K562 (cell line): Measurements from ENCODE around the gene SLC19A1. TPM values are rescaled to one million over a fixed set of nuclear protein-coding genes. Genes with fewer than 3 reads are reported as not detected.
A peak's percentile ranks its signal among the peaks of the same experiment; 100 is the strongest.

Source experiments
- ATAC-seq: fragments of 200-7000 bp; cut with Tn5 transposase; 3 replicates; pipeline ENCODE4 v1.9.1; 2020; ENCODE audit warnings: moderate library complexity
- BruUV-seq: library from RNA; stranded (reverse); fragments of 400-500 nt; replicated peaks from 2 replicates; lab custom pipeline; 2021; lab: Mats Ljungman, UMichigan
- CTCF ChIA-PET: fragments of 300-600 bp; formaldehyde crosslinking; extraction: SDS; loops from one replicate; lab custom pipeline; 2021; ENCODE audit warnings: low intra/inter-chr PET ratio; lab: Yijun Ruan, JAX
- POLR2A ChIA-PET: fragments of 300-600, 350-650 bp; sonication (Branson Sonifier 250); formaldehyde crosslinking; extraction: SDS; loops from one replicate; lab custom pipeline; 2021; ENCODE audit warnings: antibody characterized with exemption, inconsistent platforms; lab: Yijun Ruan, JAX
- DNase-seq, 4 experiments: peaks; one replicate each; pipeline versions ENCODE4 v3.0.0 to v3.0.0-alpha.2; 2011 to 2018; ENCODE audit warnings: low spot score in 3 of 4, mixed read lengths in 3 of 4; ENCODE audit errors: extremely low read depth in 1 of 4
- FAIRE-seq: peaks from 2 replicates; lab custom pipeline; 2011; peaks lifted over from hg19 to GRCh38; lab: Jason Lieb, UNC
- H2AFZ ChIP-seq: 2 replicates; pipeline ENCODE4 v1.6.0; 2011; ENCODE audit warnings: low read depth, low read length, control low read depth, inconsistent platforms
- H3K27ac ChIP-seq: fragments of 200-600 bp; 3 replicates; pipeline ENCODE4 v1.8.0; 2011; ENCODE audit warnings: low read depth, mild to moderate bottlenecking, control low read depth, inconsistent platforms, low read length, moderate library complexity, mixed read lengths; ENCODE audit errors: extremely low read depth
- H3K27me3 ChIP-seq, 2 experiments: fragments of 300-600 bp in 1 of 2; 2 replicates in 1 of 2; 3 replicates in 1 of 2; pipeline versions ENCODE4 v1.6.0 to v1.8.0; 2011; ENCODE audit warnings: inconsistent platforms in 2 of 2, low read length in 2 of 2, mild to moderate bottlenecking in 1 of 2, mixed read lengths in 1 of 2, moderate library complexity in 1 of 2; ENCODE audit not compliant: control insufficient read depth in 2 of 2, insufficient read depth in 2 of 2
- H3K36me3 ChIP-seq: fragments of 300-600 bp; 3 replicates; pipeline ENCODE4 v1.8.0; 2011; ENCODE audit warnings: mild to moderate bottlenecking, low read length, inconsistent platforms; ENCODE audit not compliant: control insufficient read depth, insufficient read depth
- H3K4me1 ChIP-seq, 2 experiments: fragments of 200-600 bp in 1 of 2; replicated peaks in 1 of 2; 2 replicates in 1 of 2; 3 replicates in 1 of 2; pipeline versions ENCODE4 v1.5.1 to v1.8.0; 2011; ENCODE audit warnings: inconsistent platforms in 2 of 2, low read length in 2 of 2, mild to moderate bottlenecking in 1 of 2, mixed read lengths in 1 of 2, moderate library complexity in 1 of 2; ENCODE audit not compliant: control insufficient read depth in 2 of 2, insufficient read depth in 2 of 2
- H3K4me2 ChIP-seq: 2 replicates; pipeline ENCODE4 v1.6.1; 2011; ENCODE audit warnings: low read length, control low read depth, inconsistent platforms, mixed read lengths; ENCODE audit not compliant: insufficient read depth
- H3K4me3 ChIP-seq: fragments of 200-600 bp; sonication (generic), shearing (Covaris generic); 2 replicates; pipeline ENCODE4 v1.5.1; 2016; ENCODE audit warnings: control low read depth, inconsistent platforms
- H3K79me2 ChIP-seq: fragments of 200-600 bp; 3 replicates; pipeline ENCODE4 v1.8.0; 2011; ENCODE audit warnings: low read length, inconsistent platforms; ENCODE audit not compliant: control insufficient read depth, insufficient read depth
- H3K9ac ChIP-seq, 2 experiments: 2 replicates each; pipeline versions ENCODE4 v1.6.0 to v1.6.1; 2011; ENCODE audit warnings: low read depth in 2 of 2, low read length in 2 of 2, control low read depth in 1 of 2, inconsistent platforms in 1 of 2, mild to moderate bottlenecking in 1 of 2, mixed read lengths in 1 of 2; ENCODE audit not compliant: insufficient read depth in 1 of 2
- H3K9me1 ChIP-seq: one replicate; pipeline ENCODE4 v1.6.0; 2011; ENCODE audit warnings: inconsistent platforms, mild to moderate bottlenecking, low read length, moderate library complexity; ENCODE audit not compliant: control insufficient read depth, insufficient read depth
- H3K9me3 ChIP-seq: replicated peaks from 2 replicates; pipeline ENCODE4 v1.5.1; 2011; ENCODE audit warnings: low read depth, low read length, inconsistent platforms; ENCODE audit not compliant: control insufficient read depth, insufficient read depth
- H4K20me1 ChIP-seq: replicated peaks from 2 replicates; pipeline ENCODE4 v1.6.1; 2011; ENCODE audit warnings: low read length, inconsistent platforms, mixed read lengths; ENCODE audit not compliant: control insufficient read depth, insufficient read depth
- EP300 ChIP-seq: IDR thresholded peaks from 2 replicates; pipeline ENCODE4 v1.6.1; 2012; ENCODE audit warnings: low read length, improper control_type of control experiment
- NEUROD1 ChIP-seq: fragments of 150-350 bp; IDR thresholded peaks from 2 replicates; pipeline ENCODE4 v1.6.1; 2014; ENCODE audit warnings: borderline replicate concordance, low read length, low read depth; ENCODE audit not compliant: partially characterized antibody
- USF1 ChIP-seq: sonication (generic); formaldehyde crosslinking; IDR thresholded peaks from 2 replicates; pipeline ENCODE4 v1.9.0; 2022; ENCODE audit warnings: mild to moderate bottlenecking, missing genetic modification reagents
- ZBTB7A ChIP-seq: IDR thresholded peaks from 2 replicates; pipeline ENCODE4 v1.6.1; 2011; ENCODE audit warnings: low read depth, mild to moderate bottlenecking, low read length, moderate library complexity, borderline replicate concordance; ENCODE audit not compliant: control insufficient read depth
- ZNF609 ChIP-seq: sonication (generic); formaldehyde crosslinking; IDR thresholded peaks from 2 replicates; pipeline ENCODE4 v1.8.1; 2023; ENCODE audit warnings: missing genetic modification reagents, mild to moderate bottlenecking, borderline replicate concordance
- WGBS: fragments of 100-300 bp; shearing (Covaris generic); methylation state at CpG from one replicate; pipeline ENCODE4 v1.1.6; 2016; ENCODE audit warnings: low coverage, mixed read lengths; ENCODE audit not compliant: insufficient coverage; ENCODE audit errors: missing lambda C conversion rate; 5-methylcytosine and 5-hydroxymethylcytosine counted together
- in situ Hi-C: fragments of 300-500 bp; cut with MboI; formaldehyde crosslinking; loops from 4 replicates; pipeline ENCODE4 v1.15.0; 2018; ENCODE audit warnings: inconsistent platforms, mixed read lengths
- intact Hi-C: fragments of 100-400 bp; cut with micrococcal nuclease; formaldehyde crosslinking; loops from 2 replicates; pipeline ENCODE4 v1.14.2; 2022
- polyA plus RNA-seq, 8 experiments: library from polyadenylated mRNA; depleted of rRNA in 4 of 8; stranded (reverse) in 5 of 8; unstranded in 3 of 8; fragments of >200 nt; fragmentation: Nextera tagmentation in 2 of 8; fragmentation: Illumina TruSeq in 1 of 8; extraction: Ambion mirVana in 2 of 8; extraction: Trizol in 1 of 8; gene quantifications; 2 replicates each; pipeline versions ENCODE4 v1.2.1 to v1.2.3, GENCODE V29; 2011 to 2014; ENCODE audit warnings: inconsistent platforms in 1 of 8, missing spikeins in 1 of 8
- total RNA-seq, 7 experiments: library from RNA; depleted of rRNA in 6 of 7; stranded (reverse); fragments of >200 nt in 6 of 7; fragmentation: Illumina TruSeq in 2 of 7; extraction: Trizol in 2 of 7; gene quantifications; 2 replicates each; pipeline versions ENCODE4 v1.2.1 to v1.2.3, GENCODE V29; 2011 to 2021; ENCODE audit warnings: low replicate concordance in 1 of 7

SLC19A1 gene
- total and polyA plus RNA-seq, 9 of the 15 experiments (the other 6 are each of a cell fraction or from before 2014, with no cell fraction given): 0.65 to 88.7 (median 12.0) TPM

GRCh38 chr21:45539046-45539795, 3.0 kb downstream of the SLC19A1 start:
- H3K4me3 ChIP-seq: no peak overlapping the region
- no peak overlapping the region for H2AFZ ChIP-seq
- H3K27ac ChIP-seq: no peak overlapping the region
- TF ChIP-seq NEUROD1 (no peak), EP300 (no peak), USF1 (CRISPR knock-in tag) (peak; percentile 37; the same call in 1 of the 2 replicates), ZBTB7A (peak; percentile 42), ZNF609 (no peak)
- TF ChIP-seq, all 486 proteins: peak for 2
- Histone ChIP-seq H3K4me1 (peaks cover 7 to 75% of the 10 kb centered on the region in 2 experiments; a peak in 4 of 5 replicates), H3K9me3 (no peaks in the 10 kb centered on the region), H3K79me2 (peaks cover 69% of the 10 kb centered on the region), H3K27me3 (no peaks in the 10 kb centered on the region), H3K9ac (peak overlapping the region in 1 of 2 experiments; percentile 96; a peak in 2 of 4 replicates), H3K9me1 (no peaks in the 10 kb centered on the region), H3K4me2 (no peak overlapping the region), H3K36me3 (peaks cover 65% of the 10 kb centered on the region; the same call in 2 of the 3 replicates), H4K20me1 (no peaks in the 10 kb centered on the region; the same call in 1 of the 2 replicates)
- in situ Hi-C loops: no loop called here
- 85% methylated on average over 17 of the region's 17 CpGs for WGBS
- ATAC-seq (no peak), FAIRE-seq (no peak), DNase-seq (no peak)
- POLR2A ChIA-PET: interaction anchor here (1.0 kb wide), 1 partner anchor 55 kb away, joined by 3 read pairs; no protein-coding TSS in a partner anchor
- CTCF ChIA-PET: no interaction called here
- BruUV-seq: no TSS peak
- intact Hi-C loops: no loop called here
